ENCODE measurements around the gene FKBP4. TPM values are rescaled to one million over a fixed set of nuclear protein-coding genes. Genes with fewer than 3 reads are reported as not detected.
"Not testable (repeated sequence)": the region's sequence is repeated elsewhere in the genome, so short reads cannot be mapped to it uniquely, and the experiment has no call there.

FKBP4 gene
- total and polyA plus RNA-seq, 2 donors = 23.8 to 50.5 TPM

DNA sequence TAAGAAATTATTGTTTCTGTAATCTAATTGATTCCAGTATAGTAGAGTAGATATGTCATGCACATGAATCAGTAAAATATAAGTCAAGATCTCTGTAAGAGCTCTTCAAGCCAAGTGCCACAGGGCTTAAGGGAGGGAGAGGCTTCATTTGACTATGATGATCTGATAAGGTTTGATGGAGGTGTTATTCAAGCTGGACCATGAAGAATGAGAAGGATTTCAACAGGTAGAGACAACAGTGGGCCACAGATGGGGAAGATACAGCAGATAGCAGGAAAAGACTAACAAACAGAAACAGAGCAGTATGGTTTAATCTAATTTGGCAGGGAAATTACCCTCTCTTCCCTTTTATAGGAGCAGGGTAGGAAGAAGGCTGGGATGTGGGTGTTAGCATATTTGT lies 40.6 kb upstream of the FKBP4 start:
- H3K27me3 ChIP-seq (ENCODE audit: control insufficient read depth in 2 of 2, insufficient read depth in 1 of 2, low read length in 1 of 2) = peaks cover 14 to 37% of the 10 kb centered on the region in 2 donors

DNA sequence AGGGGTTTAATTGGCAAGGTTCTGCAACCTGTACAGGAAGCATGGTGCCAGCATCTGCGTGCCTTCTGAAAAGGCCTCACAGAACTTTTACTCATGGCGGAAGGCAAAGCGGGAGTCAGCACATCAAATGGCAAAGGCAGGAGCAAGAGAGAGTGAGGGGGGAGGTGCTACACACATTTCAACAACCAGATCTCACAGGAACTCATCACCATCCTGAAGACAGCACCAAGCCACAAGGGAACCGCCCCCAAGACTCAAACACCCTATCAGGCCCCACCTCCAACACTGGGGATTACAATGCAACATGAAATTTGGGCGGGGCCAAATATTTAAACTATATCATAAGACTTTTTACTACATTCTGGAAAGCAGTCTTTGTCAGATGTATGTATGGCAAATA lies 38.0 kb upstream of the FKBP4 start:
- Histone ChIP-seq H3K4me1 (ENCODE audit: control insufficient read depth in 2 of 2, insufficient read depth in 2 of 2, low read length in 2 of 2) (peaks cover 0 to 2% of the 10 kb centered on the region in 2 donors), H3K36me3 (ENCODE audit: control insufficient read depth in 2 of 2, insufficient read depth in 2 of 2, low read length in 1 of 2) (no peaks in the 10 kb centered on the region), H3K27me3 (ENCODE audit: control insufficient read depth in 2 of 2, insufficient read depth in 1 of 2, low read length in 1 of 2) (peaks cover 10 to 36% of the 10 kb centered on the region in 2 donors), H3K9me3 (ENCODE audit: control insufficient read depth in 2 of 2, insufficient read depth in 1 of 2, low read length in 1 of 2) (no peaks in the 10 kb centered on the region), H3K4me3 (ENCODE audit: low read length in 2 of 2) (no peak overlapping the region), H3K27ac (ENCODE audit: low read depth in 1 of 2, low read length in 1 of 2) (no peak overlapping the region)
- no peak for DNase-seq (ENCODE audit: low read depth in 6 of 9, low spot score in 9 of 9)
- 94% methylated on average over 5 of the region's 5 CpGs for WGBS

More for the DNA sequence above, 40.6 kb upstream of the FKBP4 start:
- no peak for DNase-seq (ENCODE audit: low read depth in 6 of 9, low spot score in 9 of 9)
- Histone ChIP-seq H3K36me3 (ENCODE audit: control insufficient read depth in 2 of 2, insufficient read depth in 2 of 2, low read length in 1 of 2) (no peaks in the 10 kb centered on the region), H3K4me1 (ENCODE audit: control insufficient read depth in 2 of 2, insufficient read depth in 2 of 2, low read length in 2 of 2) (peaks cover 0 to 2% of the 10 kb centered on the region in 2 donors), H3K27ac (ENCODE audit: low read depth in 1 of 2, low read length in 1 of 2) (no peak overlapping the region), H3K9me3 (ENCODE audit: control insufficient read depth in 2 of 2, insufficient read depth in 1 of 2, low read length in 1 of 2) (no peaks in the 10 kb centered on the region), H3K4me3 (ENCODE audit: low read length in 2 of 2) (no peak overlapping the region)

DNA sequence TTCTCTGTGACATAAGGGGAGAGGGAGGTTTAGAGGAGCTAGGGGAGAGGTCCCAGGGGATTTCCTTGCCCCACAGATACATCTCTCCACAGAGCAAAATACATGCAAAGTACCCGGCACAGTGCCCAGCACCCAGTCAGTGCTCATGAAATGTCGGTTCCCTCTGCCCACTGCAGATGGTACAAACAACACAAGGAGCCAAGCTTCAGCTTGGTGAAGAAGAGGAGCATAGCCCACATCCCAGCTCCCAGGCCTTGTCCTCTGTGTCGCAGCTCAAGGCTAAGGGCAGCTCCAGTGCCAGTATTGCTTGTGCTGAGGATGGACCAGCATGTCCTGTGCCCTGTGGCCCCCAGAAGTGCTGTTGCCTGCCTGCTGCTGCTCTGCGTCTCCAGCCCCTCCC lies 35.0 kb upstream of the FKBP4 start:
- 97% methylated on average over 4 of the region's 4 CpGs for WGBS
- peaks cover 0 to 6% of the 10 kb centered on the region in 2 donors for H3K27me3 ChIP-seq (ENCODE audit: control insufficient read depth in 2 of 2, insufficient read depth in 1 of 2, low read length in 1 of 2)
- no peak for DNase-seq (ENCODE audit: low read depth in 6 of 9, low spot score in 9 of 9)

DNA sequence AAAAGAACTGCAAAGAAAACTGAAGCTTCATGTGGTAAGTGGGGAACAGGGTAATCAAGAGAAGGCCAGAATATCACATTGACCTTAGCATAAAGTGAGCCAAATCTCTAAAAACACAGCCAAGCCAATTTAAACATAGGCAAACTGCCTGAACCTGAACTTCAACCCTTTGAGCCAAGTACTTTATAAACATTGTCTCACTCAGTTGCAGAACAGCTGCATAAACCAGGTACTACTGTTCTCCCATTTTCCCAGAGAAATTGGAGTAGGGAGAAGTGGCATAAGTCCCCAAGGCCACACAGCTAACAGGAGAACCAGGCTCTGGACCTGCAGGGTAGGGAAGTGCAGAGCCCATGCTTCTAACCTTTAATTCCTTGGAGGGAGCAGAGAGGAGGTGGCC lies 30.4 kb upstream of the FKBP4 start:
- no peak for DNase-seq (ENCODE audit: low read depth in 6 of 9, low spot score in 9 of 9)
- no peak overlapping the region for H3K27ac ChIP-seq (ENCODE audit: low read depth in 1 of 2, low read length in 1 of 2)
- no peak overlapping the region for H3K4me3 ChIP-seq (ENCODE audit: low read length in 2 of 2)
- H3K9me3 ChIP-seq (ENCODE audit: control insufficient read depth in 2 of 2, insufficient read depth in 1 of 2, low read length in 1 of 2) = peaks cover 0 to 15% of the 10 kb centered on the region in 2 donors
- no peaks in the 10 kb centered on the region for H3K36me3 ChIP-seq (ENCODE audit: control insufficient read depth in 2 of 2, insufficient read depth in 2 of 2, low read length in 1 of 2)
- H3K4me1 ChIP-seq (ENCODE audit: control insufficient read depth in 2 of 2, insufficient read depth in 2 of 2, low read length in 2 of 2) = no peaks in the 10 kb centered on the region
- no peaks in the 10 kb centered on the region for H3K27me3 ChIP-seq (ENCODE audit: control insufficient read depth in 2 of 2, insufficient read depth in 1 of 2, low read length in 1 of 2)

More for the DNA sequence above, 35.0 kb upstream of the FKBP4 start:
- Histone ChIP-seq H3K4me1 (ENCODE audit: control insufficient read depth in 2 of 2, insufficient read depth in 2 of 2, low read length in 2 of 2) (no peaks in the 10 kb centered on the region), H3K27ac (ENCODE audit: low read depth in 1 of 2, low read length in 1 of 2) (no peak overlapping the region), H3K4me3 (ENCODE audit: low read length in 2 of 2) (no peak overlapping the region), H3K9me3 (ENCODE audit: control insufficient read depth in 2 of 2, insufficient read depth in 1 of 2, low read length in 1 of 2) (no peaks in the 10 kb centered on the region), H3K36me3 (ENCODE audit: control insufficient read depth in 2 of 2, insufficient read depth in 2 of 2, low read length in 1 of 2) (no peaks in the 10 kb centered on the region)

DNA sequence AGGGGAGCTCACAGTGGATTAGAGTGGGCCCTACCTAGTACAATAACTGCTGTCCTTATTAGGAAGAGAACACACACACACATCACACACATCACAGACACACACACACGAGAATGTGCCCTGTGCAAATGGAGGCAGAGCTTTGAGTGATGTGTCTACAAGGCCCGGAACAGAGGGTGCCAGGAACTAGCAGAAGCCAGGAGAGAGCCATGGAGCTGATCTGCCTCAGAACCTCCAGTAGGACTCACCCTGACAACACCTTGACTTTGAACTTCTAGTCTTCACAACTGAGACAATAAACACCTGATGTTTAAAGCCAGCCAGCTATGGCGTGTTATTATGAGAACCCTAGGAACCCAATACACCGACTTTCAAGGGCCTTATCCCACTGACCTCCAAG lies 29.7 kb upstream of the FKBP4 start:
- DNase-seq (ENCODE audit: low read depth in 6 of 9, low spot score in 9 of 9) = no peak
- Histone ChIP-seq H3K4me3 (ENCODE audit: low read length in 2 of 2) (no peak overlapping the region), H3K36me3 (ENCODE audit: control insufficient read depth in 2 of 2, insufficient read depth in 2 of 2, low read length in 1 of 2) (no peaks in the 10 kb centered on the region), H3K27me3 (ENCODE audit: control insufficient read depth in 2 of 2, insufficient read depth in 1 of 2, low read length in 1 of 2) (no peaks in the 10 kb centered on the region), H3K4me1 (ENCODE audit: control insufficient read depth in 2 of 2, insufficient read depth in 2 of 2, low read length in 2 of 2) (no peaks in the 10 kb centered on the region), H3K9me3 (ENCODE audit: control insufficient read depth in 2 of 2, insufficient read depth in 1 of 2, low read length in 1 of 2) (peaks cover 0 to 17% of the 10 kb centered on the region in 2 donors), H3K27ac (ENCODE audit: low read depth in 1 of 2, low read length in 1 of 2) (no peak overlapping the region)
- WGBS = over 99% methylated on average over 4 of the region's 4 CpGs

DNA sequence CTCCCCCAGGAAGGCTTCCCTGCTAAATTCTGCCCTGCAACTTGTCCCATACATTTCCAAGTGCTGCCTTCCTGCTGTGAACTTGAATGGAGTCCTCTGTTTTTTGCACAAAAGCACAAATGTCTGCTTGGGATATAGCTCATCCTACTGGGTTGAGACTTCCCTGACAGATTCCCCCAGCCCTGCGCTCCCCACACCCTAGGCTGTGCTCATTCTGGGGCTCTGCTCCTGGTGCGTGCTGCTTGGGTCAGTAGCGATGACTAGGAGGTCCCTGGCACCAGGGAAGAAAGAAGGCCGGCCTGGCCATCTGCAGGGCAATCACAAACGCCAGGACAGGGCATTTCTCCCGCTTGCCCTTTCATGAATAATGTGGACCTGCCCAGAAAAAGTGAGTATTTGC lies 29.2 kb upstream of the FKBP4 start:
- peaks cover 0 to 20% of the 10 kb centered on the region in 2 donors for H3K9me3 ChIP-seq (ENCODE audit: control insufficient read depth in 2 of 2, insufficient read depth in 1 of 2, low read length in 1 of 2)
- H3K4me1 ChIP-seq (ENCODE audit: control insufficient read depth in 2 of 2, insufficient read depth in 2 of 2, low read length in 2 of 2) = no peaks in the 10 kb centered on the region
- no peaks in the 10 kb centered on the region for H3K36me3 ChIP-seq (ENCODE audit: control insufficient read depth in 2 of 2, insufficient read depth in 2 of 2, low read length in 1 of 2)
- H3K27me3 ChIP-seq (ENCODE audit: control insufficient read depth in 2 of 2, insufficient read depth in 1 of 2, low read length in 1 of 2) = no peaks in the 10 kb centered on the region
- H3K27ac ChIP-seq (ENCODE audit: low read depth in 1 of 2, low read length in 1 of 2) = no peak overlapping the region
- WGBS = 97% methylated on average over 6 of the region's 6 CpGs
- no peak overlapping the region for H3K4me3 ChIP-seq (ENCODE audit: low read length in 2 of 2)
- DNase-seq (ENCODE audit: low read depth in 6 of 9, low spot score in 9 of 9) = no peak

DNA sequence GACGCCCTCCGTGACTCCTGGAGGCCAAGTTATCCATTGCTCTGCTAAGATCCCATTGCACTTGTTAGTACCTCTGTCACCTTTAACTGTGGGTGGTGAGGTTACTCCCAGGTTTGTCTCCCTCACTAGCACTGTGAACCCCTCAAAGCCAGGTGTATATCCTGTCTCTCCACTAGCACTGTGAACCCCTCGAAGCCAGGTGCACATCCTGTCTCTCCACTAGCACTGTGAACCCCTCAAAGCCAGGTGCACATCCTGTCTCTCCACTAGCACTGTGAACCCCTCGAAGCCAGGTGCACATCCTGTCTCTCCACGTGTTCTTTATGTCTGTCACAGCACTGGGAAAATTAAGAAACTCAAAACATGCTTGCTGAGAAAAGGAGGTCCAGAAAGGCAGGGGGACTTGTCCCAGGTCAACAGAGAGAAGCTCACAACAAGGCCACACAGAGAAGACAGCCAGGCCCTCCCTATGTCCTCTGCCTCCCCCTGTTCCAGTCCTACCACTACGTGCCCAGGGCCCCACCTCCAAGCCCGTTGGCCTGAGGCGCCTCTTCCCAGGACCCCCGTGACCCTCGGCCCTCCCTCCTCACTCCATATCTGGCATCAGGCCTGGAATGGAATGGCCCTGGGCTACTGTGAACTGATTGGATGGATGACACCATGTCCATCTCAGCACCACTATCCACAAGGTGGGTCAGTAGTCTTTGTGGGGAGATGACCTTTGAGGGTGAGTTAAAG lies 26.4 kb upstream of the FKBP4 start:
- peaks cover 0 to 20% of the 10 kb centered on the region in 2 donors for H3K9me3 ChIP-seq (ENCODE audit: control insufficient read depth in 2 of 2, insufficient read depth in 1 of 2, low read length in 1 of 2)
- H3K4me3 ChIP-seq (ENCODE audit: low read length in 2 of 2) = no peak overlapping the region
- peak in 2 of 9 donors; percentile 39 to 40 for DNase-seq (ENCODE audit: low read depth in 6 of 9, low spot score in 9 of 9)
- H3K4me1 ChIP-seq (ENCODE audit: control insufficient read depth in 2 of 2, insufficient read depth in 2 of 2, low read length in 2 of 2) = no peaks in the 10 kb centered on the region
- H3K27me3 ChIP-seq (ENCODE audit: control insufficient read depth in 2 of 2, insufficient read depth in 1 of 2, low read length in 1 of 2) = no peaks in the 10 kb centered on the region
- 78% methylated on average over 10 of the region's 10 CpGs for WGBS
- no peaks in the 10 kb centered on the region for H3K36me3 ChIP-seq (ENCODE audit: control insufficient read depth in 2 of 2, insufficient read depth in 2 of 2, low read length in 1 of 2)
- peak overlapping the region in 1 of 2 donors; percentile 28 for H3K27ac ChIP-seq (ENCODE audit: low read depth in 1 of 2, low read length in 1 of 2)

DNA sequence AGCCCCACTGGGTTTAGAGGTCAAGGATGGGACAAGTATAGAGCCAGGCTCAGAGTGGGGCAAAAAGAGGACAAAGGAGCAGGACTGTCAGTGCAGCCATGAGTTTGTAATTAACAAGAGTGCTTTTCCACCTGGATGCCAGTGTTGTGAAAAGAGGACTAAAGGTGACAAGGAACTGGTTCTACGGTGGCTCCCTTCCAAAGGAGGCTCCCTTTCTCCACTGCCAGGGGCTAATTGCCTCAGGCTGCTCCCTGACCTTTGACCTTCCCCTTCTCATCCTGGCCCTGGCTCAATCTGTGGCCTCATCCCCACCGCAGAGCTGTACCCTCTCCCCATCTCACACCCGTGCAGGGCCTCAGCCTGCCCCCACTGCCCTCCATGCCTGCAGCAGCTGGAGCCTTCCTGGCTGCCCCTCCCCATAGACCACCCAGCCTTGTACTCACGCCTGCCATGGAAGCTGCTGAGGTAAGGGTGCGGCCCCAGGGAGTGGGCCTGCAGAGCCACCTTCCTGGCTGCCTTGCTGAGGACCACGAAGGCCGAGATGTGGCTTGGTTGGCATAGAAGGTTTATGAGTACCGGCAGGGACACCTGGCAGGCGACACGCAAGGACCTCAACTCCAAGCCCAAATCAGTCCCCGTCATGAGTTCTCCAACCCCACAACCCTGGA lies 24.8 kb upstream of the FKBP4 start:
- WGBS = 93% methylated on average over 11 of the region's 11 CpGs
- no peak overlapping the region for H3K4me3 ChIP-seq (ENCODE audit: low read length in 2 of 2)
- no peak for DNase-seq (ENCODE audit: low read depth in 6 of 9, low spot score in 9 of 9)
- no peaks in the 10 kb centered on the region for H3K27me3 ChIP-seq (ENCODE audit: control insufficient read depth in 2 of 2, insufficient read depth in 1 of 2, low read length in 1 of 2)
- no peaks in the 10 kb centered on the region for H3K36me3 ChIP-seq (ENCODE audit: control insufficient read depth in 2 of 2, insufficient read depth in 2 of 2, low read length in 1 of 2)
- H3K4me1 ChIP-seq (ENCODE audit: control insufficient read depth in 2 of 2, insufficient read depth in 2 of 2, low read length in 2 of 2) = no peaks in the 10 kb centered on the region
- no peak overlapping the region for H3K27ac ChIP-seq (ENCODE audit: low read depth in 1 of 2, low read length in 1 of 2)
- H3K9me3 ChIP-seq (ENCODE audit: control insufficient read depth in 2 of 2, insufficient read depth in 1 of 2, low read length in 1 of 2) = peaks cover 0 to 20% of the 10 kb centered on the region in 2 donors

DNA sequence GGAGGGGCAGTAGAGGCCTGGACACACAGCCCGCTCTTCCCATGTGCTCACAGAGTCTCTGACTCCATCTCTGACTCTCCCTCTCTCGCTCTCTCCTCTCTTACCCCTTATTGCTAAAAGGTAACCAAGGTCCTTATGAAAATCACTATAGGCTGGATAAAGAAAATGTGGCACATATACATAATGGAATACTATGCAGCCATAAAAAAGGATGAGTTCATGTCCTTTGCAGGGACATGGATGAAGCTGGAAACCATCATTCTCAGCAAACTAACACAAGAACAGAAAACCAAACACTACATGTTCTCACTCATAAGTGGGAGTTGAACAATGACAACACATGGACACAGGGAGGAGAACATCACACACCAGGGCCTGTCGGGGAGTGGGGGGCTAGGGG lies 24.2 kb upstream of the FKBP4 start:
- not testable (repeated sequence) for H3K4me1 ChIP-seq (ENCODE audit: control insufficient read depth in 2 of 2, insufficient read depth in 2 of 2, low read length in 2 of 2); H3K36me3 ChIP-seq (ENCODE audit: control insufficient read depth in 2 of 2, insufficient read depth in 2 of 2, low read length in 1 of 2); H3K27me3 ChIP-seq (ENCODE audit: control insufficient read depth in 2 of 2, insufficient read depth in 1 of 2, low read length in 1 of 2)

More for the DNA sequence above, 24.2 kb upstream of the FKBP4 start:
- 97% methylated on average over 3 of the region's 3 CpGs for WGBS
- not testable (repeated sequence) for H3K27ac ChIP-seq (ENCODE audit: low read depth in 1 of 2, low read length in 1 of 2); DNase-seq (ENCODE audit: low read depth in 6 of 9, low spot score in 9 of 9); H3K4me3 ChIP-seq (ENCODE audit: low read length in 2 of 2)
- H3K9me3 ChIP-seq (ENCODE audit: control insufficient read depth in 2 of 2, insufficient read depth in 1 of 2, low read length in 1 of 2) = peaks cover 0 to 20% of the 10 kb centered on the region in 2 donors
